Measurements from ENCODE around the gene PTPN3.

DNA sequence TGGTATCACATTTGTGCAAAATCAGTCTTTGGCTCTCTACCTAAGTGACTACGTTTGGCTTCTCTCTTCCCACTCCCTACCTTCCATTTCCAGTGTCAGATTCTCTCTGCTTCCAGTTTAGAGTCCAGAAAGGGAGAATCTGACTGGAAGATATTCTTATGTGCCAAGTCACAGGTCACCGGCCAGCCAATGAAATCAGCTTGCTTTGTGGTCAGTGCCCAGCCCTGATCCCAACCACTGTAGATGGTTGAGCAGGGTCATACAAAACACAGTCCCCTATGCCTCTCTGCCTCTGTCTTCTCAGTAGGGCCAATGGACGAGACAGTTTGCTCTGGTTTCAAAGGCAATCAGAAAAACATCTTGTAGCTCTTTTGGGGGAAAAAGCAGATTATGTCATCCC lies 161.7 kb downstream of the PTPN3 start:
- TF ChIP-seq, protein P1, sequence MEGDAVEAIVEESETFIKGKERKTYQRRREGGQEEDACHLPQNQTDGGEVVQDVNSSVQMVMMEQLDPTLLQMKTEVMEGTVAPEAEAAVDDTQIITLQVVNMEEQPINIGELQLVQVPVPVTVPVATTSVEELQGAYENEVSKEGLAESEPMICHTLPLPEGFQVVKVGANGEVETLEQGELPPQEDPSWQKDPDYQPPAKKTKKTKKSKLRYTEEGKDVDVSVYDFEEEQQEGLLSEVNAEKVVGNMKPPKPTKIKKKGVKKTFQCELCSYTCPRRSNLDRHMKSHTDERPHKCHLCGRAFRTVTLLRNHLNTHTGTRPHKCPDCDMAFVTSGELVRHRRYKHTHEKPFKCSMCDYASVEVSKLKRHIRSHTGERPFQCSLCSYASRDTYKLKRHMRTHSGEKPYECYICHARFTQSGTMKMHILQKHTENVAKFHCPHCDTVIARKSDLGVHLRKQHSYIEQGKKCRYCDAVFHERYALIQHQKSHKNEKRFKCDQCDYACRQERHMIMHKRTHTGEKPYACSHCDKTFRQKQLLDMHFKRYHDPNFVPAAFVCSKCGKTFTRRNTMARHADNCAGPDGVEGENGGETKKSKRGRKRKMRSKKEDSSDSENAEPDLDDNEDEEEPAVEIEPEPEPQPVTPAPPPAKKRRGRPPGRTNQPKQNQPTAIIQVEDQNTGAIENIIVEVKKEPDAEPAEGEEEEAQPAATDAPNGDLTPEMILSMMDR (conservative IDR thresholded peaks at IDR 0.05; ENCODE audit: low read length), result no peak
- TF ChIP-seq EZH2phosphoT487 (IDR thresholded peaks at IDR 0.05; ENCODE audit: borderline replicate concordance, low read depth, low read length), result no peak
